Suprapubic skin (tissue), 4 donors: Measurements from ENCODE around the gene CENPA. TPM values are rescaled to one million over a fixed set of nuclear protein-coding genes. Genes with fewer than 3 reads are reported as not detected.

Experiments used
- DNase-seq, 2 donors: peaks; one replicate each; pipeline ENCODE4 v3.0.0-alpha.2; 2019; ENCODE audit warnings: low spot score in 2 of 2
- H3K27ac ChIP-seq: fragments of 200-600 bp; sonication (generic); one replicate; pipeline ENCODE4 v1.5.1; 2019
- H3K27me3 ChIP-seq: fragments of 200-600 bp; sonication (generic); one replicate; pipeline ENCODE4 v1.5.1; 2019
- H3K36me3 ChIP-seq: fragments of 200-600 bp; sonication (generic); one replicate; pipeline ENCODE4 v1.5.1; 2019
- H3K4me1 ChIP-seq: fragments of 200-600 bp; sonication (generic); one replicate; pipeline ENCODE4 v1.5.1; 2019
- H3K4me3 ChIP-seq: fragments of 200-600 bp; sonication (generic); one replicate; pipeline ENCODE4 v1.5.1; 2019; ENCODE audit warnings: mild to moderate bottlenecking
- H3K9me3 ChIP-seq: fragments of 200-600 bp; sonication (generic); one replicate; pipeline ENCODE4 v1.5.1; 2019
- EP300 ChIP-seq: sonication (generic); formaldehyde crosslinking; IDR thresholded peaks from one replicate; pipeline ENCODE4 v1.6.1; 2017; ENCODE audit warnings: antibody characterized with exemption
- POLR2A ChIP-seq, 2 donors: fragments of 450-650 bp; IDR thresholded peaks; one replicate each; pipeline ENCODE4 v1.6.1; 2017; ENCODE audit warnings: antibody characterized with exemption in 2 of 2, mild to moderate bottlenecking in 2 of 2, moderate library complexity in 2 of 2
- POLR2AphosphoS5 ChIP-seq, 3 donors: sonication (generic); formaldehyde crosslinking; IDR thresholded peaks; one replicate each; pipeline ENCODE4 v1.6.1; 2017; ENCODE audit warnings: antibody characterized with exemption in 3 of 3
- WGBS: methylation state at CpG from one replicate; pipeline ENCODE4 v1.1.5; 2018; 5-methylcytosine and 5-hydroxymethylcytosine counted together
- total RNA-seq, 4 donors: library from RNA; depleted of rRNA; stranded (reverse); fragments of >200 nt; gene quantifications; one replicate each; pipeline ENCODE4 v1.1.0, GENCODE V29; 2016
- TF ChIP-seq, protein P1 (sequence below), 2 donors: fragments of 200-600 bp in 1 of 2; fragments of 450-650 bp in 1 of 2; sonication (generic) in 1 of 2; IDR thresholded peaks; one replicate each; pipeline ENCODE4 v1.5.1; 2016 to 2019; ENCODE audit warnings: antibody characterized with exemption in 2 of 2, mild to moderate bottlenecking in 1 of 2, moderate library complexity in 1 of 2

CENPA gene
- total RNA-seq, 4 donors from 2014 or later: 1.9 to 3.9 (median 3.0) TPM

GRCh38 chr2:26765475-26766200, 20.2 kb upstream of the CENPA start:
- Histone ChIP-seq H3K4me1 (peaks cover 68% of the 10 kb centered on the region), H3K27me3 (no peaks in the 10 kb centered on the region), H3K9me3 (no peaks in the 10 kb centered on the region), H3K4me3 (peak overlapping the region; percentile 67), H3K27ac (peak overlapping the region; percentile 88), H3K36me3 (no peaks in the 10 kb centered on the region)
- TF ChIP-seq, protein P1, sequence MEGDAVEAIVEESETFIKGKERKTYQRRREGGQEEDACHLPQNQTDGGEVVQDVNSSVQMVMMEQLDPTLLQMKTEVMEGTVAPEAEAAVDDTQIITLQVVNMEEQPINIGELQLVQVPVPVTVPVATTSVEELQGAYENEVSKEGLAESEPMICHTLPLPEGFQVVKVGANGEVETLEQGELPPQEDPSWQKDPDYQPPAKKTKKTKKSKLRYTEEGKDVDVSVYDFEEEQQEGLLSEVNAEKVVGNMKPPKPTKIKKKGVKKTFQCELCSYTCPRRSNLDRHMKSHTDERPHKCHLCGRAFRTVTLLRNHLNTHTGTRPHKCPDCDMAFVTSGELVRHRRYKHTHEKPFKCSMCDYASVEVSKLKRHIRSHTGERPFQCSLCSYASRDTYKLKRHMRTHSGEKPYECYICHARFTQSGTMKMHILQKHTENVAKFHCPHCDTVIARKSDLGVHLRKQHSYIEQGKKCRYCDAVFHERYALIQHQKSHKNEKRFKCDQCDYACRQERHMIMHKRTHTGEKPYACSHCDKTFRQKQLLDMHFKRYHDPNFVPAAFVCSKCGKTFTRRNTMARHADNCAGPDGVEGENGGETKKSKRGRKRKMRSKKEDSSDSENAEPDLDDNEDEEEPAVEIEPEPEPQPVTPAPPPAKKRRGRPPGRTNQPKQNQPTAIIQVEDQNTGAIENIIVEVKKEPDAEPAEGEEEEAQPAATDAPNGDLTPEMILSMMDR (IDR thresholded peaks at IDR 0.05): no peak
- TF ChIP-seq POLR2AphosphoS5 (IDR thresholded peaks at IDR 0.05) (no peak), EP300 (no peak), POLR2A (IDR thresholded peaks at IDR 0.05) (no peak)
- WGBS: 52% methylated on average over 10 of the region's 10 CpGs
- DNase-seq: no peak

GRCh38 chr2:26767129-26767528, 18.7 kb upstream of the CENPA start:
- WGBS: 32% methylated on average over 4 of the region's 5 CpGs
- peak overlapping the region; percentile 88 for H3K27ac ChIP-seq
- peaks cover 83% of the 10 kb centered on the region for H3K4me1 ChIP-seq
- H3K27me3 ChIP-seq: no peaks in the 10 kb centered on the region
- no peak overlapping the region for H3K4me3 ChIP-seq
- H3K9me3 ChIP-seq: no peaks in the 10 kb centered on the region
- H3K36me3 ChIP-seq: no peaks in the 10 kb centered on the region
- TF ChIP-seq POLR2A (IDR thresholded peaks at IDR 0.05): no peak
- TF ChIP-seq, protein P1 (IDR thresholded peaks at IDR 0.05): no peak
- DNase-seq: no peak

DNA sequence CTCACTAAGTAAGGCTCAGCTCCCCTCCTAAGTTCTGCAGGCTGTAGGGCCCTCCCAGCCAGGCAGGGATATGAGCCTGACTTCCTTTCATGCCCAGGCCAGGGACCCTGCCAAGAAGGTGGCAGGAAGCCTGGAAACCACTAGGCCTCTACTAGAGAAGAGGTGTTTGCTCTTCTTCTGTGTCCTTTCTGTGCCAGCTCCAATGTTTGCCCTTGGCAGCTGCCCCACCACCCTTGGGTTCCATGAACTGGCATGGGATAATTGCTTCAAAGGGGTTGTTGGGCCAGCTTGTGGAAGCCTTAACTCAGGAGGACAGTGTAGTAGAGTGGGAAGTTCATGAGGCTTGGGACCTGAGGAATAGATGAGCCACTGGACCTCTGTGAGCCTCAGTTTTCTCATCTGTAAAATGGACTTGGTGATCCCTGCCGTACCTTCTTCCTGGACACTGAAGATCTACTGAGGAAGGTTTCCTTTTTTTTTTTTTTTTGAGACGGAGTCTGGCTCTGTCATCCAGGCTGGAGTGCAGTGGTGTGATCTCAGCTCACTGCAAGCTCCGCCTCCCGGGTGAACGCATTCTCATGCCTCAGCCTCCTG, 17.9 kb upstream of the CENPA start:
- Histone ChIP-seq H3K9me3 (no peaks in the 10 kb centered on the region), H3K27ac (peak overlapping the region; percentile 88), H3K36me3 (no peaks in the 10 kb centered on the region), H3K4me1 (peaks cover 92% of the 10 kb centered on the region), H3K4me3 (no peak overlapping the region), H3K27me3 (no peaks in the 10 kb centered on the region)
- no peak for DNase-seq
- no peak for TF ChIP-seq POLR2AphosphoS5 (IDR thresholded peaks at IDR 0.05)
- TF ChIP-seq, protein P1 (IDR thresholded peaks at IDR 0.05): no peak
- no peak for TF ChIP-seq POLR2A (IDR thresholded peaks at IDR 0.05)
- 88% methylated on average over 5 of the region's 5 CpGs for WGBS

DNA sequence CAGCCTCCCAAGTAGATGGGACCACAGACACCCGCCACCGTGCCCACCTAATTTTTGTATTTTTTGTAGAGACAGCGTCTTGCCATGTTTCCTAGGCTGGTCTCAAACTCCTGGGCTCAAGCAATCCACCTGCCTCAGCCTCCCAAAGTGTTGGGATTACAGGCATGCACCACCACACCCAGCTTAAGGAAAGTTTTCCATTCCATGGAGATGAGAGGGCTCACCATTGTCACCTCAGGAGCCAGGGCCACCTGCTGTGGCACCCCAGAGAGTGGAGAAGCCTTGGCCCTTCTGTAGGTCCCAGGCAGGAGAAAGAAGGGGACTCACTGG, 17.1 kb upstream of the CENPA start:
- H3K4me1 ChIP-seq: peaks cover 94% of the 10 kb centered on the region
- H3K4me3 ChIP-seq: no peak overlapping the region
- 94% methylated on average over 3 of the region's 3 CpGs for WGBS
- TF ChIP-seq POLR2A (IDR thresholded peaks at IDR 0.05): no peak
- no peak for TF ChIP-seq POLR2AphosphoS5 (IDR thresholded peaks at IDR 0.05)
- TF ChIP-seq EP300: no peak
- TF ChIP-seq, protein P1 (IDR thresholded peaks at IDR 0.05): no peak
- no peaks in the 10 kb centered on the region for H3K9me3 ChIP-seq
- H3K27ac ChIP-seq: peak overlapping the region; percentile 88
- DNase-seq: no peak
- H3K36me3 ChIP-seq: no peaks in the 10 kb centered on the region
- no peaks in the 10 kb centered on the region for H3K27me3 ChIP-seq

GRCh38 chr2:26769089-26769761, 16.6 kb upstream of the CENPA start:
- H3K36me3 ChIP-seq: peaks cover 3% of the 10 kb centered on the region
- H3K27me3 ChIP-seq: no peaks in the 10 kb centered on the region
- 13% methylated on average over 14 of the region's 14 CpGs for WGBS
- peaks cover 97% of the 10 kb centered on the region for H3K4me1 ChIP-seq
- H3K27ac ChIP-seq: peak overlapping the region; percentile 88
- peak overlapping the region; percentile 19 for H3K4me3 ChIP-seq
- H3K9me3 ChIP-seq: no peaks in the 10 kb centered on the region
- TF ChIP-seq POLR2AphosphoS5 (IDR thresholded peaks at IDR 0.05) (peak in 2 of 3 donors; percentile 26 to 47), EP300 (no peak)
- DNase-seq: peak; percentile 88 to 94
